Measurements from ENCODE around the gene MYO16.

The MYO16 gene

DNA sequence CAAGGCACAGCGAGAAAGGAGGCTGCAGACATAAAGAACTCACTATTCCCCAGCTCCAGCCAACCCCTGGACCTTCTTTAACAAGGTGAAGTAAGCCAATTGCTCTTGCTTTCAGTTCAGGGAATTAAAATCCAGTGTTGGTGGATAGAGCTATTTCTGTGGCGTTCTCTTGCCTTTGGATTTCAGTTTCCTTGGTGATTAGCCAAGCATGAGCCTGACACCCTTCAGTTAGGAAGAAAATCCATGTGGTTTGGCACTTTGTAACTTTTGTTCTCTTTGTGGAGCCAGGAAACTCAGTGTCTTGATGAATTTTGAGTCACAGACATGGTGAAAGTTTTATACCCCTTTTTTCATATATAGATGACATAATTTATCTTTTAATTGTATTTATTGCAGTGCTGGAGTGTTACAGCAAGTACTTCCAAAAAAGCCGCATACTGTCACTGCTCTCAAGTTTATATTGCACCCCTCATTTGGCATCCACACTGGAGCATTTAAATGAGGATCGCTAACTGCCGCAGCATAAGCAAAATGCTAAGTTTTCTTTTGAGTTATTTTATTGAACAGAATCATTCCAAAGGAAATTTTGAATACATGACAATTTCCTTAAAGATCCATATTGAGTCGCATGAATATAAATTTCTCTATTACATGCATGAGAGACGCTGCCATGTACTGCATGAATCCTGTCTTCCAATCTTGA is 406.8 kb downstream of the MYO16 start:
- Histone ChIP-seq H3K36me3 (ENCODE audit: control insufficient read depth in 2 of 2, insufficient read depth in 2 of 2, low read length in 2 of 2) (no peaks in the 10 kb centered on the region), H3K4me1 (ENCODE audit: control insufficient read depth, insufficient read depth, low read length) (no peaks in the 10 kb centered on the region), H3K9me3 (ENCODE audit: control insufficient read depth in 2 of 2, low read length in 2 of 2) (no peaks in the 10 kb centered on the region), H3K4me3 (ENCODE audit: low read length in 2 of 2) (no peak overlapping the region), H3K9ac (ENCODE audit: low read length in 2 of 2) (no peak overlapping the region), H3K27ac (ENCODE audit: low read length) (no peak overlapping the region), H3K27me3 (ENCODE audit: control insufficient read depth in 1 of 2, insufficient read depth in 2 of 2, low read length in 2 of 2) (no peaks in the 10 kb centered on the region)

GRCh38 chr13:109043636-109044035 is 414.2 kb downstream of the MYO16 start:
- H3K9me3 ChIP-seq (ENCODE audit: control insufficient read depth in 2 of 2, low read length in 2 of 2) = no peaks in the 10 kb centered on the region
- H3K4me3 ChIP-seq (ENCODE audit: low read length in 2 of 2) = no peak overlapping the region
- no peaks in the 10 kb centered on the region for H3K36me3 ChIP-seq (ENCODE audit: control insufficient read depth in 2 of 2, insufficient read depth in 2 of 2, low read length in 2 of 2)
- H3K27ac ChIP-seq (ENCODE audit: low read length) = no peak overlapping the region
- no peaks in the 10 kb centered on the region for H3K27me3 ChIP-seq (ENCODE audit: control insufficient read depth in 1 of 2, insufficient read depth in 2 of 2, low read length in 2 of 2)
- no peak overlapping the region for H3K9ac ChIP-seq (ENCODE audit: low read length in 2 of 2)
- H3K4me1 ChIP-seq (ENCODE audit: control insufficient read depth, insufficient read depth, low read length) = no peaks in the 10 kb centered on the region

DNA sequence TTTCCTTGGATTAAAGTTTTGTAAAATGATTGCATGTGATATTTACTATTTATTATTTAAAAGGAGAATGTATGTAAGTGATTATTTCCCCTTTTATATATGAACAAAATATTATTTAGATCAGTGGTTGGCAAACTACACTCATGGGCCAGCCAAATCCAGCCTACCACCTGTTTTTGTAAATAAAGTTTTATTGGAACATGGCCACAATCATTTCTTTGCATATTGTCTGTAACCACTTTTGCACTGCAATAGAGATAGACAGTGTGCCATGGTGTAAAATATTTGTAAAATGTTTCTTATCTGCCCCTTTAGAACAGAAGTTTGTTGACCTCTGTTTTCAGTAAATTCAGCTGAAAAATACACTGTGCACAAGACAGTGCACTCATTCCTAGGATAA is 426.4 kb downstream of the MYO16 start:
- H3K27ac ChIP-seq (ENCODE audit: low read length) = no peak overlapping the region
- H3K4me1 ChIP-seq (ENCODE audit: control insufficient read depth, insufficient read depth, low read length) = no peaks in the 10 kb centered on the region
- H3K9ac ChIP-seq (ENCODE audit: low read length in 2 of 2) = no peak overlapping the region
- H3K4me3 ChIP-seq (ENCODE audit: low read length in 2 of 2) = no peak overlapping the region
- H3K27me3 ChIP-seq (ENCODE audit: control insufficient read depth in 1 of 2, insufficient read depth in 2 of 2, low read length in 2 of 2) = no peaks in the 10 kb centered on the region
- H3K9me3 ChIP-seq (ENCODE audit: control insufficient read depth in 2 of 2, low read length in 2 of 2) = no peaks in the 10 kb centered on the region
- H3K36me3 ChIP-seq (ENCODE audit: control insufficient read depth in 2 of 2, insufficient read depth in 2 of 2, low read length in 2 of 2) = no peaks in the 10 kb centered on the region

DNA sequence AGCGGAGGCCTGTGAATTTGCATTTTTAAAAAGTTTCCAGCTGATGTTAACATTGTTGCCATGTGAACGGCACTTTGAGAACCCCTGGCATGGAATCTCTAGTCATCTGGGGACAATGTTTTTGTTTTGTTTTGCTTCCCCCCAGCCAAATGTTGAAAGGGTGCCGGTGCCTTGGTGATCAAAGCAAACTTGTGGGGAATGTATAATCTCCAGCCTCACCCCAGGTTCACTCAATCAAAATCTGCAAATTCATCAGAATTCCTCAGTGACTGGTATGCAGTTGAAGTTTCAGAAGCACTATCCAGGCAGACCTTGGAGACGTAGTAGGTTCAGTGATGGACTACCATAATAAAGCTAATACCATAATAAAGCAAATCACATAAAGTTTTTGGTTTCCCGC is 428.7 kb downstream of the MYO16 start:
- Histone ChIP-seq H3K9ac (ENCODE audit: low read length in 2 of 2) (no peak overlapping the region), H3K36me3 (ENCODE audit: control insufficient read depth in 2 of 2, insufficient read depth in 2 of 2, low read length in 2 of 2) (no peaks in the 10 kb centered on the region), H3K27ac (ENCODE audit: low read length) (no peak overlapping the region), H3K4me3 (ENCODE audit: low read length in 2 of 2) (no peak overlapping the region), H3K27me3 (ENCODE audit: control insufficient read depth in 1 of 2, insufficient read depth in 2 of 2, low read length in 2 of 2) (no peaks in the 10 kb centered on the region), H3K4me1 (ENCODE audit: control insufficient read depth, insufficient read depth, low read length) (no peaks in the 10 kb centered on the region), H3K9me3 (ENCODE audit: control insufficient read depth in 2 of 2, low read length in 2 of 2) (no peaks in the 10 kb centered on the region)

- no peak overlapping the region for H3K4me3 ChIP-seq (ENCODE audit: low read length in 2 of 2)
- H3K27me3 ChIP-seq (ENCODE audit: control insufficient read depth in 1 of 2, insufficient read depth in 2 of 2, low read length in 2 of 2) = no peaks in the 10 kb centered on the region
- no peak overlapping the region for H3K27ac ChIP-seq (ENCODE audit: low read length)
- no peaks in the 10 kb centered on the region for H3K36me3 ChIP-seq (ENCODE audit: control insufficient read depth in 2 of 2, insufficient read depth in 2 of 2, low read length in 2 of 2)
- no peaks in the 10 kb centered on the region for H3K4me1 ChIP-seq (ENCODE audit: control insufficient read depth, insufficient read depth, low read length)
- no peaks in the 10 kb centered on the region for H3K9me3 ChIP-seq (ENCODE audit: control insufficient read depth in 2 of 2, low read length in 2 of 2)
- no peak overlapping the region for H3K9ac ChIP-seq (ENCODE audit: low read length in 2 of 2)
Observed at GRCh38 chr13:109072505-109072904, 443.1 kb downstream of the MYO16 start.

DNA sequence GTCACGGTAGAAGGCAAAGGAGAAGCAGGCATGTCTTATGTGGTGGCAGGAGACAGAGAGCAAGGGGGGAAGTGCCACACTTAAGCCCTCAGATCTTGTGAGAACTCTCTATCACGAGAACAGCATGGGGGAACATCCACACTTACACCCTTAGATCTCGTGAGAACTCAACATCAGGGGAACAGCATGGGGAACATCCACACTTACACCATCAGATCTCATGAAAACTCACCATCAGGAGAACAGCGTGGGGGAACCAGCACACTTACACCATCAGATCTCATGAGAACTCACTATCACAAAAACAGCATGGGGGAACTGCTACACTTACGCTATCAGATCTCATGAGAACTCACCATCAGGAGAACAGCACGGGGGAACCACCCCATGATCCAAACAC is 445.0 kb downstream of the MYO16 start:
- no peak overlapping the region for H3K4me3 ChIP-seq (ENCODE audit: low read length in 2 of 2)
- H3K4me1 ChIP-seq (ENCODE audit: control insufficient read depth, insufficient read depth, low read length) = no peaks in the 10 kb centered on the region
- no peak overlapping the region for H3K27ac ChIP-seq (ENCODE audit: low read length)
- no peaks in the 10 kb centered on the region for H3K9me3 ChIP-seq (ENCODE audit: control insufficient read depth in 2 of 2, low read length in 2 of 2)
- H3K9ac ChIP-seq (ENCODE audit: low read length in 2 of 2) = no peak overlapping the region
- no peaks in the 10 kb centered on the region for H3K27me3 ChIP-seq (ENCODE audit: control insufficient read depth in 1 of 2, insufficient read depth in 2 of 2, low read length in 2 of 2)
- H3K36me3 ChIP-seq (ENCODE audit: control insufficient read depth in 2 of 2, insufficient read depth in 2 of 2, low read length in 2 of 2) = no peaks in the 10 kb centered on the region

DNA sequence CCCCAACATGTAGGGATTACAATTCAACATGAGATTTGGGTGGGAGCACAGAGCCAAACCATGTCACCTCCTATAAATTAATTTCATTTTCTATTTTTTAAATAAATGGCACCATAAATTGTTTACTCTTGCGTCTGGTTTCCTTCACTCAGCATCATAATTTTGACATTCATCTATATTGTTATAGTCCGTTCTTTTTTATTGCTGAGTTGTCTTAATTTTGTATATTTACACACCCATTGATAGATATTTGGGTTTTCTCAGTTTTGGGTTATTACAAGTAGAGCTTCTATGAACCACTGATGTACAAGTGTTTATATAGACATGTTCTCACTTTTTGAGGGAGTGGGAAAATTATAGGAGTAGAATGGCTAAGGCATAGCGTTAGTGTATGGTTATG is 445.4 kb downstream of the MYO16 start:
- no peaks in the 10 kb centered on the region for H3K9me3 ChIP-seq (ENCODE audit: control insufficient read depth in 2 of 2, low read length in 2 of 2)
- no peaks in the 10 kb centered on the region for H3K36me3 ChIP-seq (ENCODE audit: control insufficient read depth in 2 of 2, insufficient read depth in 2 of 2, low read length in 2 of 2)
- no peak overlapping the region for H3K9ac ChIP-seq (ENCODE audit: low read length in 2 of 2)
- no peaks in the 10 kb centered on the region for H3K27me3 ChIP-seq (ENCODE audit: control insufficient read depth in 1 of 2, insufficient read depth in 2 of 2, low read length in 2 of 2)
- no peak overlapping the region for H3K27ac ChIP-seq (ENCODE audit: low read length)
- H3K4me3 ChIP-seq (ENCODE audit: low read length in 2 of 2) = no peak overlapping the region
- H3K4me1 ChIP-seq (ENCODE audit: control insufficient read depth, insufficient read depth, low read length) = no peaks in the 10 kb centered on the region

- no peak overlapping the region for H3K27ac ChIP-seq (ENCODE audit: low read length)
Observed at GRCh38 chr13:109087916-109088623, 458.7 kb downstream of the MYO16 start.

DNA sequence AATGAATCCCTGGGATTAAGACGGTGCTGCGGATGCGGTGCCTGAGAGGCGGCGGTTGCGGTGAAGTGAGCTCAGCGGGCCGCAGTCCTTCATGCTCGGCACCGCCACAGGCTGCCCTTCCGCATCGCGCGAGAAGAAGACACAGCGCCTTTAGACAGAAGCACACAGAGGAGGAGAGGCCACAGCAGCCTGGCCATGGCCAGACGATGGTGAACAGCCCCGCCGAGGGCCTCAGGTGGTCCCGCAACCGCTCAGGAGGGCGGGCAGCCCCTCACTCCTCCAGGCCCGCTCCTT is 459.2 kb downstream of the MYO16 start:
- H3K4me1 ChIP-seq (ENCODE audit: control insufficient read depth, insufficient read depth, low read length) = no peaks in the 10 kb centered on the region
- H3K9me3 ChIP-seq (ENCODE audit: control insufficient read depth in 2 of 2, low read length in 2 of 2) = no peaks in the 10 kb centered on the region
- no peak overlapping the region for H3K9ac ChIP-seq (ENCODE audit: low read length in 2 of 2)
- H3K4me3 ChIP-seq (ENCODE audit: low read length in 2 of 2) = no peak overlapping the region
- no peak overlapping the region for H3K27ac ChIP-seq (ENCODE audit: low read length)
- H3K27me3 ChIP-seq (ENCODE audit: control insufficient read depth in 1 of 2, insufficient read depth in 2 of 2, low read length in 2 of 2) = no peaks in the 10 kb centered on the region
- no peaks in the 10 kb centered on the region for H3K36me3 ChIP-seq (ENCODE audit: control insufficient read depth in 2 of 2, insufficient read depth in 2 of 2, low read length in 2 of 2)

More at GRCh38 chr13:109087916-109088623, 458.7 kb downstream of the MYO16 start:
- Histone ChIP-seq H3K4me1 (ENCODE audit: control insufficient read depth, insufficient read depth, low read length) (no peaks in the 10 kb centered on the region), H3K4me3 (ENCODE audit: low read length in 2 of 2) (no peak overlapping the region), H3K36me3 (ENCODE audit: control insufficient read depth in 2 of 2, insufficient read depth in 2 of 2, low read length in 2 of 2) (no peaks in the 10 kb centered on the region), H3K9ac (ENCODE audit: low read length in 2 of 2) (no peak overlapping the region), H3K9me3 (ENCODE audit: control insufficient read depth in 2 of 2, low read length in 2 of 2) (no peaks in the 10 kb centered on the region), H3K27me3 (ENCODE audit: control insufficient read depth in 1 of 2, insufficient read depth in 2 of 2, low read length in 2 of 2) (no peaks in the 10 kb centered on the region)

GRCh38 chr13:109090796-109091195 is 461.4 kb downstream of the MYO16 start:
- Histone ChIP-seq H3K27me3 (ENCODE audit: control insufficient read depth in 1 of 2, insufficient read depth in 2 of 2, low read length in 2 of 2) (no peaks in the 10 kb centered on the region), H3K9ac (ENCODE audit: low read length in 2 of 2) (no peak overlapping the region), H3K36me3 (ENCODE audit: control insufficient read depth in 2 of 2, insufficient read depth in 2 of 2, low read length in 2 of 2) (no peaks in the 10 kb centered on the region), H3K4me1 (ENCODE audit: control insufficient read depth, insufficient read depth, low read length) (no peaks in the 10 kb centered on the region), H3K9me3 (ENCODE audit: control insufficient read depth in 2 of 2, low read length in 2 of 2) (no peaks in the 10 kb centered on the region), H3K27ac (ENCODE audit: low read length) (no peak overlapping the region), H3K4me3 (ENCODE audit: low read length in 2 of 2) (no peak overlapping the region)

- H3K4me3 ChIP-seq (ENCODE audit: low read length in 2 of 2) = no peak overlapping the region
Observed at GRCh38 chr13:109091249-109091648, 461.8 kb downstream of the MYO16 start.

More at GRCh38 chr13:109091249-109091648, 461.8 kb downstream of the MYO16 start:
- H3K9me3 ChIP-seq (ENCODE audit: control insufficient read depth in 2 of 2, low read length in 2 of 2) = no peaks in the 10 kb centered on the region
- H3K9ac ChIP-seq (ENCODE audit: low read length in 2 of 2) = no peak overlapping the region
- no peaks in the 10 kb centered on the region for H3K36me3 ChIP-seq (ENCODE audit: control insufficient read depth in 2 of 2, insufficient read depth in 2 of 2, low read length in 2 of 2)
- no peak overlapping the region for H3K27ac ChIP-seq (ENCODE audit: low read length)
- no peaks in the 10 kb centered on the region for H3K27me3 ChIP-seq (ENCODE audit: control insufficient read depth in 1 of 2, insufficient read depth in 2 of 2, low read length in 2 of 2)
- H3K4me1 ChIP-seq (ENCODE audit: control insufficient read depth, insufficient read depth, low read length) = no peaks in the 10 kb centered on the region
